AG04449 (cell line): Measurements from ENCODE around the gene TMUB2.
"Not testable (repeated sequence)": the region's sequence is repeated elsewhere in the genome, so short reads cannot be mapped to it uniquely, and the experiment has no call there.

Experiments
- CTCF ChIA-PET: fragments of 350-600 bp; formaldehyde crosslinking; extraction: SDS; loops from one replicate; lab custom pipeline; 2021; ENCODE audit warnings: antibody characterized with exemption; lab: Yijun Ruan, JAX
- POLR2A ChIA-PET: fragments of 400-600, 350-600 bp; formaldehyde crosslinking; extraction: SDS; loops from one replicate; lab custom pipeline; 2020; ENCODE audit warnings: antibody characterized with exemption, inconsistent platforms; lab: Yijun Ruan, JAX
- DNase-seq: peaks from one replicate; pipeline ENCODE4 v3.0.0-alpha.2; 2010; ENCODE audit warnings: low read depth, low spot score
- H3K4me3 ChIP-seq: 2 replicates; pipeline ENCODE4 v1.5.1; 2011; ENCODE audit warnings: low read depth, mild to moderate bottlenecking, control low read depth, low read length
- CTCF ChIP-seq: IDR thresholded peaks from one replicate; pipeline ENCODE4 v1.5.1; 2011; ENCODE audit warnings: mild to moderate bottlenecking, moderate library complexity, low read length, control low read depth, inconsistent platforms; ENCODE audit not compliant: insufficient read depth; ENCODE audit errors: missing control alignments

The TMUB2 gene

GRCh38 chr17:44186307-44187130 lies at the start of gene TMUB2:
TSS of gene TMUB2 (plus strand) at chr17:44186972. CDS start at chr17:44187709, 737 bp downstream.
- CTCF ChIA-PET = interaction anchor here (0.5 to 4.6 kb wide), 11 partner anchors 11 to 243 kb away, joined by 3 to 41 read pairs (median 4); partner anchors contain the start of genes ASB16, HDAC5 and UBTF
- POLR2A ChIA-PET = interaction anchor here (0.6 to 1.4 kb wide), 9 partner anchors 11 to 130 kb away, joined by 3 to 5 read pairs (median 3); partner anchors contain the start of genes ASB16 and ATXN7L3
- H3K4me3 ChIP-seq = peak within 1 kb of the TSS; percentile 100
- TF ChIP-seq CTCF = no peak
- DNase-seq = peak; percentile 97

- peak; percentile 95 for DNase-seq
- ChIA-PET CTCF (interaction anchor here (1.1 to 4.3 kb wide), 7 partner anchors 16 to 194 kb away, joined by 3 to 35 read pairs (median 4); partner anchors contain the start of gene HDAC5), POLR2A (interaction anchor here (0.8 to 1.3 kb wide), 6 partner anchors 14 to 71 kb away, joined by 3 to 6 read pairs (median 4); partner anchors contain the start of genes HDAC5, LSM12 and TMUB2)
- TF ChIP-seq CTCF = no peak
- H3K4me3 ChIP-seq = peak overlapping the region; percentile 44
Measured at GRCh38 chr17:44137891-44138709, 48.7 kb upstream of the TMUB2 start.

- POLR2A ChIA-PET, DNase-seq, H3K4me3 ChIP-seq: not testable (repeated sequence)
- CTCF ChIA-PET = interaction anchor here (0.7 to 1.0 kb wide), 2 partner anchors 11 to 25 kb away, joined by 3 to 4 read pairs; no protein-coding TSS in a partner anchor
Measured at GRCh38 chr17:44143921-44144320, 42.9 kb upstream of the TMUB2 start.

GRCh38 chr17:44144966-44145739 lies 41.6 kb upstream of the TMUB2 start:
- POLR2A ChIA-PET = no interaction called here
- CTCF ChIA-PET = interaction anchor here (0.6 to 1.6 kb wide), 5 partner anchors 13 to 500 kb away, joined by 3 to 6 read pairs (median 3); no protein-coding TSS in a partner anchor
- DNase-seq = peak; percentile 17

GRCh38 chr17:44146375-44147346 lies 40.1 kb upstream of the TMUB2 start:
- H3K4me3 ChIP-seq = no peak overlapping the region
- no peak for TF ChIP-seq CTCF
- ChIA-PET CTCF (interaction anchor here (0.6 to 1.3 kb wide), 8 partner anchors 12 to 210 kb away, joined by 3 to 4 read pairs (median 3); partner anchors contain the start of gene HDAC5), POLR2A (interaction anchor here (0.6 kb wide), 1 partner anchor 21 kb away, joined by 3 read pairs; no protein-coding TSS in a partner anchor)
- no peak for DNase-seq

More at GRCh38 chr17:44144966-44145739, 41.6 kb upstream of the TMUB2 start:
- no peak for TF ChIP-seq CTCF
- H3K4me3 ChIP-seq = no peak overlapping the region
